ENCODE data around the gene ZNF578. TPM values are rescaled to one million over a fixed set of nuclear protein-coding genes. Genes with fewer than 3 reads are reported as not detected.
"Not testable (repeated sequence)": the region's sequence is repeated elsewhere in the genome, so short reads cannot be mapped to it uniquely, and the experiment has no call there.

ZNF578 gene
- polyA plus RNA-seq, 3 donors, result 0.05 TPM; not detected in 2

DNA sequence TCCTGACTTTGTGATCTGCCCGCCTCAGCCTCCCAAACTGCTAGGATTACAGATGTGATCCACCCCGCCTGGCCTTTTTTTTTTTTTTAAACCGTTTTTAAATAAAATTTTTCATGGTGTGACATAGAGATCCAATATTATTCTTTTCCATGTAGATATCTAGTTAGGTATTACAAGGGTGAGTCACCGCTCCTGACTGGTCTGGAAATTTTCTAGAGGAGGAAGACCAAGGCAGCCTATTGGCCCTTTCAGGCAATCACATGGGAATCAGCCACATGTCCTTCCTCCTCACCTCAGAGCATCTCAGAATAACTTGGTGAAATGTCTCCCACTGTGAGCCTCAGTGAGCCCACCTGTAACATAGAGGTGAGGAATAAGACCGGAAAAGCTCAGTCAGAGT is 87.8 kb downstream of the ZNF578 start:
- Histone ChIP-seq H3K4me1 (ENCODE audit: control insufficient read depth in 1 of 2, insufficient read depth in 2 of 2, low read length in 2 of 2) (peaks cover 26 to 43% of the 10 kb centered on the region in 2 donors), H3K9me3 (replicated peaks in 1 of 2; ENCODE audit: control insufficient read depth in 1 of 2, insufficient read depth in 1 of 2, low read length in 2 of 2) (peaks cover 52 to 81% of the 10 kb centered on the region in 2 donors), H3K79me2 (ENCODE audit: insufficient read depth, low read length) (peaks cover 60% of the 10 kb centered on the region), H3K36me3 (replicated peaks in 1 of 2; ENCODE audit: control insufficient read depth in 1 of 2, insufficient read depth in 2 of 2, low read length in 2 of 2) (peaks cover 38 to 65% of the 10 kb centered on the region in 2 donors)
- H3K4me3 Mint-ChIP-seq; H4K20me1 ChIP-seq (ENCODE audit: insufficient read depth, low read length); H3K27ac Mint-ChIP-seq; H3K27ac ChIP-seq (ENCODE audit: low read depth in 1 of 2, low read length in 2 of 2); H3K4me2 ChIP-seq (replicated peaks; ENCODE audit: extremely low read depth, low read length, poor library complexity, severe bottlenecking); H3K4me3 ChIP-seq (replicated peaks in 1 of 3; ENCODE audit: low read depth in 2 of 3, low read length in 3 of 3); H3K27me3 ChIP-seq (ENCODE audit: control insufficient read depth in 2 of 2, insufficient read depth in 2 of 2, low read length in 2 of 2); H2AFZ ChIP-seq (ENCODE audit: insufficient read depth, low read depth, low read length, poor library complexity, severe bottlenecking); H3K9ac ChIP-seq (ENCODE audit: insufficient read depth, low read length, poor library complexity, severe bottlenecking); H3K27me3 Mint-ChIP-seq (ENCODE audit: low read depth in 3 of 3); intact Hi-C loops (cut with micrococcal nuclease): not testable (repeated sequence)
- DNase-seq, result peak in 1 of 3 donors; percentile 14
- Mint-ChIP-seq H3K4me1 (peaks cover 45% of the 10 kb centered on the region), H3K36me3 (peaks cover 50 to 79% of the 10 kb centered on the region in 2 donors), H3K9me3 (peaks cover 44 to 96% (median 83%) of the 10 kb centered on the region in 7 donors)
- no CpG with 5 or more reads among the region's 5 CpGs for WGBS (ENCODE audit: insufficient coverage)

DNA sequence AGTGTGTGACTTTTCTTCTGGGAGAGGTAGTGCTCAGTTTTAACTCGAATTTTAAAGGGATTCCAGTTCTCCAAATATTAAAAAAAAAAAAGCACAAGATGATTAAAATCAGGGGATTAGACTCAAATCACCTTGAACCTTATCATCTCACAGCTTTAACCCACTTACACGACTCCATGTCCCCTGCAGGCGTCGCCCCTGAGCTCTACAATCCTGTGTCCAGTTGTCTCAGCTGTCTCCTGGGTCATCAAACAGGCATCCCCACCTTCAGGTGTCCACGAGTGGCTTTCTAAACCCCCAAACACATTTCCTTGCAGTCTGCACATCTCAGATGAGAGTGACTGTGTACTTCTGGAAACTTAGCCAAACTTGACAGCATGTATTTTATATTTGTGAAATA is 88.3 kb downstream of the ZNF578 start:
- Histone ChIP-seq H3K9me3 (replicated peaks in 1 of 2; ENCODE audit: control insufficient read depth in 1 of 2, insufficient read depth in 1 of 2, low read length in 2 of 2) (peaks cover 56 to 81% of the 10 kb centered on the region in 2 donors), H3K36me3 (replicated peaks in 1 of 2; ENCODE audit: control insufficient read depth in 1 of 2, insufficient read depth in 2 of 2, low read length in 2 of 2) (peaks cover 42 to 70% of the 10 kb centered on the region in 2 donors)
- peaks cover 0 to 4% (median 3%) of the 10 kb centered on the region in 3 donors for H3K27me3 Mint-ChIP-seq (ENCODE audit: low read depth in 3 of 3)

GRCh38 chr19:52542541-52542940 is 89.2 kb downstream of the ZNF578 start:
- H2AFZ ChIP-seq (ENCODE audit: insufficient read depth, low read depth, low read length, poor library complexity, severe bottlenecking); H3K9ac ChIP-seq (ENCODE audit: insufficient read depth, low read length, poor library complexity, severe bottlenecking); intact Hi-C loops (cut with micrococcal nuclease); H3K27me3 Mint-ChIP-seq (ENCODE audit: low read depth in 3 of 3); DNase-seq; H3K27me3 ChIP-seq (ENCODE audit: control insufficient read depth in 2 of 2, insufficient read depth in 2 of 2, low read length in 2 of 2); H3K4me2 ChIP-seq (replicated peaks; ENCODE audit: extremely low read depth, low read length, poor library complexity, severe bottlenecking); H4K20me1 ChIP-seq (ENCODE audit: insufficient read depth, low read length); H3K4me3 Mint-ChIP-seq: not testable (repeated sequence)
- peaks cover 14 to 30% of the 10 kb centered on the region in 2 donors for H3K4me1 ChIP-seq (ENCODE audit: control insufficient read depth in 1 of 2, insufficient read depth in 2 of 2, low read length in 2 of 2)
- Mint-ChIP-seq H3K36me3 (peaks cover 63 to 82% of the 10 kb centered on the region in 2 donors), H3K4me1 (peaks cover 32% of the 10 kb centered on the region), H3K9me3 (peaks cover 36 to 96% (median 85%) of the 10 kb centered on the region in 7 donors), H3K27ac (peak overlapping the region in 4 of 7 donors; percentile 32 to 84 (median 75))
- WGBS (ENCODE audit: insufficient coverage), result no CpG with 5 or more reads among the region's 6 CpGs
- H3K79me2 ChIP-seq (ENCODE audit: insufficient read depth, low read length), result peaks cover 49% of the 10 kb centered on the region
- peak overlapping the region in 1 of 2 donors; percentile 4 for H3K27ac ChIP-seq (ENCODE audit: low read depth in 1 of 2, low read length in 2 of 2)
- peak overlapping the region in 1 of 3 experiments; percentile 36 for H3K4me3 ChIP-seq (replicated peaks in 1 of 3; ENCODE audit: low read depth in 2 of 3, low read length in 3 of 3)
- H3K9me3 ChIP-seq (replicated peaks in 1 of 2; ENCODE audit: control insufficient read depth in 1 of 2, insufficient read depth in 1 of 2, low read length in 2 of 2), result peaks cover 66 to 80% of the 10 kb centered on the region in 2 donors
- peaks cover 50 to 79% of the 10 kb centered on the region in 2 donors for H3K36me3 ChIP-seq (replicated peaks in 1 of 2; ENCODE audit: control insufficient read depth in 1 of 2, insufficient read depth in 2 of 2, low read length in 2 of 2)

More for the DNA sequence above, 88.3 kb downstream of the ZNF578 start:
- peaks cover 41% of the 10 kb centered on the region for H3K4me1 Mint-ChIP-seq
- H3K27ac Mint-ChIP-seq, result peak overlapping the region in 3 of 7 donors; percentile 24 to 66 (median 60)
- no peak overlapping the region for H3K4me3 ChIP-seq (replicated peaks in 1 of 3; ENCODE audit: low read depth in 2 of 3, low read length in 3 of 3)
- intact Hi-C loops (cut with micrococcal nuclease), result no loop called here
- H4K20me1 ChIP-seq (ENCODE audit: insufficient read depth, low read length), result no peaks in the 10 kb centered on the region
- H3K27ac ChIP-seq (ENCODE audit: low read depth in 1 of 2, low read length in 2 of 2), result no peak overlapping the region
- H3K79me2 ChIP-seq (ENCODE audit: insufficient read depth, low read length), result peaks cover 57% of the 10 kb centered on the region
- H3K4me1 ChIP-seq (ENCODE audit: control insufficient read depth in 1 of 2, insufficient read depth in 2 of 2, low read length in 2 of 2), result peaks cover 22 to 39% of the 10 kb centered on the region in 2 donors
- H3K36me3 Mint-ChIP-seq, result peaks cover 54 to 82% of the 10 kb centered on the region in 2 donors
- WGBS (ENCODE audit: insufficient coverage), result 100% methylated on average over 1 of the region's 5 CpGs
- no peak overlapping the region for H2AFZ ChIP-seq (ENCODE audit: insufficient read depth, low read depth, low read length, poor library complexity, severe bottlenecking)
- DNase-seq, result no peak
- TF ChIP-seq, protein P1, sequence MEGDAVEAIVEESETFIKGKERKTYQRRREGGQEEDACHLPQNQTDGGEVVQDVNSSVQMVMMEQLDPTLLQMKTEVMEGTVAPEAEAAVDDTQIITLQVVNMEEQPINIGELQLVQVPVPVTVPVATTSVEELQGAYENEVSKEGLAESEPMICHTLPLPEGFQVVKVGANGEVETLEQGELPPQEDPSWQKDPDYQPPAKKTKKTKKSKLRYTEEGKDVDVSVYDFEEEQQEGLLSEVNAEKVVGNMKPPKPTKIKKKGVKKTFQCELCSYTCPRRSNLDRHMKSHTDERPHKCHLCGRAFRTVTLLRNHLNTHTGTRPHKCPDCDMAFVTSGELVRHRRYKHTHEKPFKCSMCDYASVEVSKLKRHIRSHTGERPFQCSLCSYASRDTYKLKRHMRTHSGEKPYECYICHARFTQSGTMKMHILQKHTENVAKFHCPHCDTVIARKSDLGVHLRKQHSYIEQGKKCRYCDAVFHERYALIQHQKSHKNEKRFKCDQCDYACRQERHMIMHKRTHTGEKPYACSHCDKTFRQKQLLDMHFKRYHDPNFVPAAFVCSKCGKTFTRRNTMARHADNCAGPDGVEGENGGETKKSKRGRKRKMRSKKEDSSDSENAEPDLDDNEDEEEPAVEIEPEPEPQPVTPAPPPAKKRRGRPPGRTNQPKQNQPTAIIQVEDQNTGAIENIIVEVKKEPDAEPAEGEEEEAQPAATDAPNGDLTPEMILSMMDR (IDR thresholded peaks at IDR 0.05), result no peak
- H3K4me3 Mint-ChIP-seq, result no peak overlapping the region
- H3K9ac ChIP-seq (ENCODE audit: insufficient read depth, low read length, poor library complexity, severe bottlenecking), result no peak overlapping the region
- no peak overlapping the region for H3K4me2 ChIP-seq (replicated peaks; ENCODE audit: extremely low read depth, low read length, poor library complexity, severe bottlenecking)
- H3K9me3 Mint-ChIP-seq, result peaks cover 41 to 96% (median 85%) of the 10 kb centered on the region in 7 donors
- H3K27me3 ChIP-seq (ENCODE audit: control insufficient read depth in 2 of 2, insufficient read depth in 2 of 2, low read length in 2 of 2), result no peaks in the 10 kb centered on the region

Data from CD14-positive monocyte (primary cell).